NCI-H187 treated with DMSO at 0.1 percent for 48 hours (cell line): ENCODE results near the gene CYP4F11.
"Not testable (repeated sequence)": the region's sequence is repeated elsewhere in the genome, so short reads cannot be mapped to it uniquely, and the experiment has no call there.

Experiments used
- DNase-seq: peaks from one replicate; lab custom pipeline; 2025; lab: John Stamatoyannopoulos, UW

CYP4F11 gene

GRCh38 chr19:15923702-15924101 is 10.6 kb downstream of the CYP4F11 start:
- no peak for DNase-seq

DNA sequence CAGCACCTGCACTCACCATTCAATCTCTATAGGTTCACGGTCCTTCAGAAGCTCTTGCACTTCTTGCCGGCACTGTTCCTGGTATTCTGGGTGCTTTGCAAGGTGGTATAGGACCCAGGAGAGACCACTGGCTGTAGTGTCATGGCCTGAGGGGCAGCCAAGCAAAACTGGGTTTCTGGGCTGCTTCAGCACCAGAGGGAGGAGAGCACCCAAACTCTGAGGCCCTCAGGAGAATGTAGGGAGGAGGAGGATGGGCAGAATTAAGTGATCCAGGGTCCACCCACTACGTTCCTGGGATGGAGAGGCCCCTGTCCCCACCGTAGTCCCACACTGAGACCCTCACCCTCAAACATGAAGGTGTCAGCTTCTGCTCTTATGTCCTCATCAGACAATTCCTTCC is 12.3 kb downstream of the CYP4F11 start:
- no peak for DNase-seq

GRCh38 chr19:15919243-15919642 is 15.1 kb downstream of the CYP4F11 start:
- DNase-seq, result no peak

- no peak for DNase-seq
Measured at GRCh38 chr19:15915109-15915508, 19.2 kb downstream of the CYP4F11 start.

DNA sequence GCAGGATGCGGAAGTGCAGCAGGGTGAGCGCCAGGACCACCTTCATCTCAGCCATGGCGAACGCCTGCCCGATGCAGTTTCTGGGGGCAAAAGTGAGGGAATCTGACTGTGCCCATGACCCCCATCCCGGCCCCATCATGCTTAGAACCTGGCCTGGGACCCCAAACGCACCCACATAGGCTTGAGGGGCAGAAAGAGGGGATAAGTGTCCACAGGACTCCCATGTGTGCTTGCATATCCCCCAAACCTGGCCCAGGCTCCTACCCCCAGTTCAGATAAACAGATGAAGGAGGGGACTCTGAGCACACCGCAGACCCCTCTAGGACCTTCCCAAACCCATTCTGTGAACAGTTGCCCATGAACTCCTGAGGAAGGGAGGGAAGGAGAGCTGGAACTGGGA is 20.5 kb downstream of the CYP4F11 start:
- DNase-seq, result no peak

DNA sequence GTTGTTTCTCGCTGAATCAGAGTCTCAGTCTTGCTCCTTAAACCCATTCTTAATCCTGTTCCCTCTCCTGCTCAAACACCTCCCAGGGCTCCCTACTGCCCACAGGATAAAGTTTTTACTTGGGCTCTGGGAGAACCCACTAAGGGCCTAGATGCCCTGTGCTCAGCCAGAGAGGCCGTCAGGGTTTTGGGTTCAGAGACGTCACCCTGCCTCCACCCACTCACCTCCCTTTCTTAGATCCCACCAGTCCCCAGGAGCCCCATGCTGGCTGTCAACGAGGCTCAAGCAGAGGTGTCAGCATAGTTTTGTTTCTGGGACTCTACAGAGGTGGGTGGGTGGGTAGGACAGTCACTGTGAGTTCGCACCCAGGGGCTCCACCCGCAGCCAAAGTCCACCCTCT is 20.9 kb downstream of the CYP4F11 start:
- no peak for DNase-seq

GRCh38 chr19:15911599-15912235 is 22.6 kb downstream of the CYP4F11 start:
- no peak for DNase-seq

- DNase-seq, result no peak
Measured at GRCh38 chr19:15905026-15905425, 29.3 kb downstream of the CYP4F11 start.

- not testable (repeated sequence) for DNase-seq
Measured at GRCh38 chr19:15902898-15903297, 31.4 kb downstream of the CYP4F11 start.

DNA sequence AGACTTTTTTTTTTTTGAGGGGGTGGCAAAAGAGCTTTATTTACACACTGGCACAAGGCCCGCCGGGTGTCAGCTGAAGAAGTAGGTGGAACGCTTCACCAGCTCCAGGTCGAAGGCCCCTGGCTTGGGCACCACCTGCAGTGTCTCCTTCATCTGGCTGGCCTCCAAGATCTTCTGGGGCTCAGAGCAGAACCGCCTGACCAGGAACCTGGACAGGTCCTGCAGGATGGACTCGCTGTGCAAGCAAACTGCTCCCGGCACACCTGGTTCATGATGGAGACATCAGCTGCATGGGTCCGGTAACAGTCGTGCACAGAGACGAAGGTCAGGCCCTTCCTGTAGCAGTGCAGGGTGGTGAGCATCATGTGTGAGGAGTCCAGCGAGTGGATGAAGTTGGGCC is 32.1 kb downstream of the CYP4F11 start:
- no peak for DNase-seq

- DNase-seq, result no peak
Measured at GRCh38 chr19:15900504-15900903, 33.8 kb downstream of the CYP4F11 start.

DNA sequence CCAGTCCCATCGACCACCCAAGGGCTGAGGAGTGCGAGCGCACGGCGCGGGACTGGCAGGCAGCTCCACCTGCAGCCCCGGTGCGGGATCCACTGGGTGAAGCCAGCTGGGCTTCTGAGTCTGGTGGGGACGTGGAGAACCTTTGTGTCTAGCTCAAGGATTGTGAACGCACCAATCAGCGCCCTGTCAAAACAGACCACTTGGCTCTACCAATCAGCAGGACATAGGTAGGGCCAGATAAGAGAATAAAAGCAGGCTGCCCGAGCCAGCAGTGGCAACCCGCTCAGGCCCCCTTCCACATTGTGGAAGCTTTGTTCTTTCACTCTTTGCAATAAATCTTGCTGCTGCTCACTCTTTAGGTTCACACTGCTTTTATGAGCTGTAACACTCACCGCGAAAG is 34.3 kb downstream of the CYP4F11 start:
- DNase-seq, result not testable (repeated sequence)

GRCh38 chr19:15899561-15899960 is 34.8 kb downstream of the CYP4F11 start:
- DNase-seq, result not testable (repeated sequence)

DNA sequence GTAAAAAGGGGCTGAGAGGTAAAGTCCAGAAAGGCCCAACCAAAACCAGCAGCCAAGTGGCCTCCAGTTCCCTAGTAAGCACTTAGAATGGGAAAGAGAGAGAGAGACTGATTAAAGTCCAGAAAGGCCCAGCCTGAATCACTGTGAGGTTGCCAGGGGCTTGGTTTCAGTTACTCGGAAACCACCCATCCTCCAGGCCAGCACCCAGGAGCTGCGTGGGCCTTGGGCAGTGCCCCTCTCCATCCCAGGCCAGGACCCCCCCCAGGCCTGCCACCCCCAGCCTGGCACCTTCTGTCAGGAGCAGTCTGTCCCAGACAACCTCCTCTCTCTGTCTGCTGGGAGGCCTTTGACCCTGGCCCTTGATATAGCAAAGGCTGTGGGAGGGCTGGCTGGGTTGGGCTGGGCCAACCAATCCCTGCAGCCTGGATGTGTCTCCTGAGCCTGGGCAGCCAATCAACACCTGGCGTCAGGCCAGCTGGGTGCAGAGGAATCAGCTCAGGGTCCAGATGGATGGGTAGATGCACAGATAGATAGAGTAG is 36.5 kb downstream of the CYP4F11 start, which contains the start of gene CYP4F2:
CYP4F2 (minus strand) TSS at position 337 of the 539 bp plus-strand sequence. CDS start 463 bp downstream, outside the sequence.
- DNase-seq, result no peak

DNA sequence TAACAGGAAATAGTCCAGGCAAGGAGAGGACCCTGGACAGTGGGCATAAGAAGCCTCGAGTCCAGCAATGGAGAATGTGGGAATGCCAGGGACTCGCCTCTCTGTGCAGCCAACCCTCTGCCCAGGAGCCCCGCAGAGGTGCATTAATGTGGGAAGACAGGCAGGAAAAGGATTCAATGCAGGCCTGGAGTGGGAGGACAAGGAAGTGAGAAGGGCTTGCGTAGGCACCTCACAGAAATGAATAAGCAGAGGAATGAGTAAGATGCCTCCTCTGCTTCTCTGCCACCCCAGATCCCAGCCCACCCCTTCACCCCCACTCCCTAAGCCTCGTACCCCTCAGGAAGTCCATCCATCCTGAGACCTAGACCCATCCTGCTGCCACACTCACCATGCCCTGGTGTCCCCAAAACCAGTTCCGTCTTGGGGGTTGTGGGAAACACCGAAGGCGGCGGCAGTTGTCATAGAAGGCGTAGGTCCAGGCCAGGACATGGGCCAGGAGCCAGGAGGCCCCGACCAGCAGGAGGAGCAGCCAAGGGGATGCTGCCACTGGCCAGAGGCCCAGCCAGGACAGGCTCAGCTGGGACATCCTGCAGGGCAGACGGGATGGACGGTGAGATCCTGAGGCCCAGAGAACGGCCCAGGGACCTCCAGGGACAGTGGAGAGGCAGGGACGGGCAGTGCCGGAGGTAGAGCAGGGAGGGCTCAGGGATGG is 37.1 kb downstream of the CYP4F11 start:
- no peak for DNase-seq

- no peak for DNase-seq
Measured at GRCh38 chr19:15895876-15896430, 38.4 kb downstream of the CYP4F11 start.

DNA sequence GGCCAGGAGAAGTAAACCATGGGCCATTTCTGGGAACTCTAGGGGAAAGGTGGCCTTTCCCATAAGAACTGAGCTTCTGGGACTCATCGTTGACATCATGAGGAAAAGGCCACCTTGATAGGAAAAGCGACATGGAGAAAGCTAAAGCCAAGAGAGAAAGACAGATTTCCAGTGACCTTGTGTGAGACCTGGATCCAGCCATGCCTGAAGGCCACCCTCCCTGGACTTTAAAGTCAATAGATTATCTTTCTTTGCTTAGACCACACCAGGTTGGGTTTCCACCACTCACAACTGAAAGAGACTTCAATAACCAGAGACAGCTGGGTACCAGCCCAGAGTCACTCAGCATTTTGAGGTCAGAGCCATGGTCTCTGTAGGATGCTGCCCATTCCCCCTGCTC is 40.0 kb downstream of the CYP4F11 start:
- no peak for DNase-seq

DNA sequence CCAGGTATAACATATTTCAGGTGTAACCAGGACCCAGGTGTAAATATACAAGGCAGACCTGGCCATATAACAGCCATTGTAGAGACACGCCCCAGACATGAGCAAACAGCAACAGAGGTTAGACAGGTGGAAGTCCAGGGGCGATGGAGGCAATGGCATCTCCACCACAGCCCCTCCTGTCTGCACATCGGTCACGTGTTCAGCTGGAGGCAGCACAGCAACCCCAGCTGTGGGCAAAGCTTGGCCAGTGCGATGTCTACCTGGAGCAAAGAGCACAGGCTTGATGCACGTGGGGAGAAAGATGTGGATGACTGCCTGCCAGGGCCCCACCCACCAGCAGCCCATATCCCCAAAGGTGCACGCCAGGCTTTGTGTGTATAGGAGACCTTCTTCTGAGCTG is 40.9 kb downstream of the CYP4F11 start:
- DNase-seq, result no peak

GRCh38 chr19:15892012-15892411 is 42.3 kb downstream of the CYP4F11 start:
- no peak for DNase-seq

GRCh38 chr19:15891434-15891833 is 42.9 kb downstream of the CYP4F11 start:
- no peak for DNase-seq

- DNase-seq, result not testable (repeated sequence)
Measured at GRCh38 chr19:15889339-15889738, 45.0 kb downstream of the CYP4F11 start.

- DNase-seq, result no peak
Measured at GRCh38 chr19:15885919-15886318, 48.4 kb downstream of the CYP4F11 start.

DNA sequence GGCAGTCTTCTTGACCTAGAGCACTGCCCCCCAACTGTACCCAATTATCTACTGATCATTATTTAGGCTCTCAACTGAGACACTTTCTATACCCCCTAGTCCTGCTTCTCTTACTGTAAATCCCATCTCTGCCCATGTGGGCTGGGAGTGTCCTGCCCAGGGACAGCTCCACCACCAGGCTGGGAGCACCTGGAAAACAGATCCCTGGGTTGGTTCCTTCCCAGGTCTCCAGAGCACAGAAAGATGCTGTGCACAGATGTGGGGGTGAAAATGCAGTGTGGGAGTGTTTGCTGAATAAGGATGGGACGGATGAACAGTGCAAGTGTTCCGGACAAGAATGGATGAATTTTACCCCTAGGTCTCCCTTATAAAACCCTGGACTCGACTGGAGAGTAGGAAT is 49.2 kb downstream of the CYP4F11 start:
- DNase-seq, result no peak
